ENCODE data around the gene ENAH.

Gene ENAH

GRCh38 chr1:225519166-225519863 lies 133.6 kb downstream of the ENAH start:
- no peaks in the 10 kb centered on the region for H3K9me2 ChIP-seq (replicated peaks; ENCODE audit: low read depth, low read length)
- no peak overlapping the region for H3K4me2 ChIP-seq (ENCODE audit: low read depth, low read length, poor library complexity, severe bottlenecking)
- H2AFZ ChIP-seq (ENCODE audit: low read length) = no peak overlapping the region
- no peaks in the 10 kb centered on the region for H3F3A ChIP-seq (ENCODE audit: low read depth)
- H3K9me3 ChIP-seq (ENCODE audit: insufficient read depth, low read depth, low read length) = no peaks in the 10 kb centered on the region
- H3K79me2 ChIP-seq (ENCODE audit: insufficient read depth, low read length) = no peaks in the 10 kb centered on the region
- peaks cover 15% of the 10 kb centered on the region; the same call in 1 of the 2 replicates for H3K36me3 ChIP-seq (ENCODE audit: insufficient read depth, low read length)
- H4K20me1 ChIP-seq (ENCODE audit: insufficient read depth, low read length, poor library complexity, severe bottlenecking) = no peaks in the 10 kb centered on the region
- no peaks in the 10 kb centered on the region for H3K4me1 ChIP-seq (ENCODE audit: insufficient read depth, low read length, poor library complexity, severe bottlenecking)
- TF ChIP-seq EZH2phosphoT487 (IDR thresholded peaks at IDR 0.05; ENCODE audit: borderline replicate concordance) = no peak
- TF ChIP-seq CTCF (conservative IDR thresholded peaks at IDR 0.05; ENCODE audit: low read length) = no peak
- no peaks in the 10 kb centered on the region for H3K27me3 ChIP-seq (ENCODE audit: insufficient read depth, low read length, poor library complexity, severe bottlenecking)
- H3K4me3 ChIP-seq (ENCODE audit: low read length, poor library complexity, severe bottlenecking) = no peak overlapping the region
- no peak overlapping the region for H3K9ac ChIP-seq (ENCODE audit: low read depth, low read length, poor library complexity, severe bottlenecking)

GRCh38 chr1:225517697-225518096 lies 135.2 kb downstream of the ENAH start:
- no peak overlapping the region for H2AFZ ChIP-seq (ENCODE audit: low read length)
- H3K4me2 ChIP-seq (ENCODE audit: low read depth, low read length, poor library complexity, severe bottlenecking) = no peak overlapping the region
- H3F3A ChIP-seq (ENCODE audit: low read depth) = no peaks in the 10 kb centered on the region
- H3K9me3 ChIP-seq (ENCODE audit: insufficient read depth, low read depth, low read length) = no peaks in the 10 kb centered on the region
- H3K79me2 ChIP-seq (ENCODE audit: insufficient read depth, low read length) = no peaks in the 10 kb centered on the region
- H3K4me3 ChIP-seq (ENCODE audit: low read length, poor library complexity, severe bottlenecking) = no peak overlapping the region
- H3K9me2 ChIP-seq (replicated peaks; ENCODE audit: low read depth, low read length) = no peaks in the 10 kb centered on the region
- TF ChIP-seq CTCF (conservative IDR thresholded peaks at IDR 0.05; ENCODE audit: low read length) = no peak
- TF ChIP-seq EZH2phosphoT487 (IDR thresholded peaks at IDR 0.05; ENCODE audit: borderline replicate concordance) = no peak
- H4K20me1 ChIP-seq (ENCODE audit: insufficient read depth, low read length, poor library complexity, severe bottlenecking) = no peaks in the 10 kb centered on the region
- no peak overlapping the region for H3K9ac ChIP-seq (ENCODE audit: low read depth, low read length, poor library complexity, severe bottlenecking)
- H3K27me3 ChIP-seq (ENCODE audit: insufficient read depth, low read length, poor library complexity, severe bottlenecking) = no peaks in the 10 kb centered on the region
- no peaks in the 10 kb centered on the region for H3K4me1 ChIP-seq (ENCODE audit: insufficient read depth, low read length, poor library complexity, severe bottlenecking)
- H3K36me3 ChIP-seq (ENCODE audit: insufficient read depth, low read length) = peaks cover 16% of the 10 kb centered on the region; the same call in 1 of the 2 replicates

- Histone ChIP-seq H3K9ac (ENCODE audit: low read depth, low read length, poor library complexity, severe bottlenecking) (no peak overlapping the region), H3K27me3 (ENCODE audit: insufficient read depth, low read length, poor library complexity, severe bottlenecking) (no peaks in the 10 kb centered on the region), H3F3A (ENCODE audit: low read depth) (no peaks in the 10 kb centered on the region), H3K36me3 (ENCODE audit: insufficient read depth, low read length) (peaks cover 21% of the 10 kb centered on the region; the same call in 1 of the 2 replicates), H2AFZ (ENCODE audit: low read length) (no peak overlapping the region), H3K9me3 (ENCODE audit: insufficient read depth, low read depth, low read length) (no peaks in the 10 kb centered on the region), H3K9me2 (replicated peaks; ENCODE audit: low read depth, low read length) (no peaks in the 10 kb centered on the region), H3K4me3 (ENCODE audit: low read length, poor library complexity, severe bottlenecking) (no peak overlapping the region), H4K20me1 (ENCODE audit: insufficient read depth, low read length, poor library complexity, severe bottlenecking) (no peaks in the 10 kb centered on the region), H3K4me2 (ENCODE audit: low read depth, low read length, poor library complexity, severe bottlenecking) (no peak overlapping the region), H3K79me2 (ENCODE audit: insufficient read depth, low read length) (no peaks in the 10 kb centered on the region), H3K4me1 (ENCODE audit: insufficient read depth, low read length, poor library complexity, severe bottlenecking) (no peaks in the 10 kb centered on the region)
- TF ChIP-seq CTCF (conservative IDR thresholded peaks at IDR 0.05; ENCODE audit: low read length) (no peak), EZH2phosphoT487 (IDR thresholded peaks at IDR 0.05; ENCODE audit: borderline replicate concordance) (no peak)
Measured at GRCh38 chr1:225517221-225517620, 135.7 kb downstream of the ENAH start.
